LNCaP clone FGC (cell line): Measurements from ENCODE around the gene ERG28.

Source experiments
- DNase-seq: peaks from one replicate; pipeline ENCODE4 v3.0.0-alpha.2; 2011; ENCODE audit warnings: low read depth
- H3K4me3 ChIP-seq: 2 replicates; pipeline ENCODE4 v1.5.1; 2011; ENCODE audit warnings: mild to moderate bottlenecking, low read depth, low read length, control low read depth
- CTCF ChIP-seq: IDR thresholded peaks from 2 replicates; pipeline ENCODE4 v1.5.1; 2012; ENCODE audit warnings: mild to moderate bottlenecking; ENCODE audit not compliant: control insufficient read depth, insufficient read depth; ENCODE audit errors: extremely low read depth

Gene ERG28

GRCh38 chr14:75627406-75627805 is 33.3 kb downstream of the ERG28 start:
- TF ChIP-seq CTCF: no peak
- DNase-seq: no peak
- H3K4me3 ChIP-seq: no peak overlapping the region

- no peak for TF ChIP-seq CTCF
- no peak for DNase-seq
- H3K4me3 ChIP-seq: no peak overlapping the region
These were observed 33.8 kb downstream of the ERG28 start for GRCh38 chr14:75626863-75627262.

GRCh38 chr14:75626396-75626795 is 34.3 kb downstream of the ERG28 start:
- TF ChIP-seq CTCF: no peak
- H3K4me3 ChIP-seq: no peak overlapping the region
- no peak for DNase-seq

GRCh38 chr14:75625034-75625433 is 35.6 kb downstream of the ERG28 start:
- no peak for TF ChIP-seq CTCF
- DNase-seq: no peak
- H3K4me3 ChIP-seq: no peak overlapping the region

- DNase-seq: no peak
These were observed 41.1 kb downstream of the ERG28 start for GRCh38 chr14:75619548-75619947.

GRCh38 chr14:75615200-75615599 is 45.5 kb downstream of the ERG28 start:
- H3K4me3 ChIP-seq: no peak overlapping the region
- no peak for TF ChIP-seq CTCF
- no peak for DNase-seq

More at GRCh38 chr14:75619548-75619947, 41.1 kb downstream of the ERG28 start:
- no peak for TF ChIP-seq CTCF
- no peak overlapping the region for H3K4me3 ChIP-seq

- TF ChIP-seq CTCF: no peak
- no peak overlapping the region for H3K4me3 ChIP-seq
- no peak for DNase-seq
These were observed 46.5 kb downstream of the ERG28 start for GRCh38 chr14:75614179-75614578.
